ENCODE results near the gene IFT20. TPM values are rescaled to one million over a fixed set of nuclear protein-coding genes. Genes with fewer than 3 reads are reported as not detected.

IFT20 gene
- polyA plus RNA-seq, 4 donors: 52.7 to 61.2 (median 57.5) TPM

DNA sequence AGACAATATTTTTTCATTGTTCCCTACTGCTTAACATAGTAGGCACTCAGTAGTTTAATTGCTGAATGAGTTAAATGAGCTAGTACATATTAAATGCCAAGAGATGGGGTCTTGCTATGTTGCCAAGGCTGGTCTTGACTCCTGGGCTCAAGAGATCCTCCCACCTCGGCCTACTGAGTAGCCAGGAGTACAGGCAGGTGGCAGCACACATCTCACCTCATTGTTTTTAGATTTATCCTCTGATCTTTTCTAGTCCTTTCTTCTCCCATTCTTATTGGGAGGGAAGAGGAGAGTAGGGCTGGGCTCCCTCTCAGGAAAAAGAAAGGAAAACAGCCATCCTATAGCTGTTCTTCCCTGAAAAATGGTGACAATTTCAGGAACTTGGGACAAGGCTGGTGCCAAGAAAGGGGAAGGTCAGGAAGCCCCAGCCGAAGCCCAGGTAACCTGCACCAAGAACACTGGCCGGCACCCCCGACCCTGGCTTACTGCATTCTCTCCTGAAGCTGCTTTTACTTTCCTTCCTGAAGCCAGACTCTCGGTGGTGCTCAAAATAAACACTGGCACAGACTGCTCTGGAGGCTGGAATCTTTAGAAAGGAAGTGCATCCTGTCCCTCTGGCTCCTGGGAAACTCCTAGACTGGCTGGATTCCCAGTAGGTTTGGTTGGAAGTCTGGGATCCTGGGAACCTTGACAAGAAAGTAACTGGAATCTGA is 2.9 kb upstream of the IFT20 start:
- DNase-seq (ENCODE audit: low read depth in 4 of 4, low spot score in 2 of 4): no peak

DNA sequence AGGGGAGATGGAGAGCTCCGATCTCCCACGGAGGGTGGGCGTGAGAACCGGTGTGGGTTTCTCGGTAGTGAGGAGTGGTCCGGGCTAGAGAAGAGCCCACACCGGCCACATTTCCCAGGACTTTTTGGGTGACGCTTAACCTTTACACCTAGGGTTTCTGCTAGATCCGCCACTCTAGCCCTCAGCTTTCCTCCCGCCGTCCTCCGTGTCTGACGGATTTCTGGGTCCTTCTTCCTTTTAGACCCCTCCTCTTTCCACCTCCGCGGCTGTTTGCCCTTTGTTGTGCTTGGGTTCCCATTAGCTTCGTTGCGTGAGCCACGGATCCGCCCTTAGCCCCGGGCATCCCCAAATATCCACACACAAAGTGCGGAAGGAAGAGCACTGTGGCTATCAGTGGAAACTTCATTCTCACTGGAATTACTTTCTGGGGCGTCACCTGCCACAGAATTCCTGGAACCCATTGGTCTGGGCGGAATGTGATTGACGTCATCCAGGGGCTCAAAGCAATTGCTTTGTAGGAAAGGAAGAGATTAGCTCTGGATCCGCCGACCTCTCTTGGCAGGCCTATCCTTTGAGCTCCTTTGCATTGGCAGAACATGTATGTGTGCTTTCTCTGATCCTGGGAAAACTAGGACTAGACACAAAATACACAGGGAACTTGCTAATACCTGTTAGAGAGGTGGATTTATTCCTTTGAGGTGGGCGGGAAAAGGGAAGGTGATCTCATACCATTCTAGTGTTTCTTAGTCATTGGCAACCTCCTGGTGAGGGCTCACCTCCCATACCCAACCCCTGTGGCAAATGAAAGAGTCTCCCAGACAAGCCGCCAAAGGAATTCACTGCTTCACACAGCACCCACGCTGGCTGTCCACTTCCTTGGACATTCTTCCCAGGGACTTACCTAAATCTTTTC is 943 bp upstream of the IFT20 start:
- peak in 2 of 4 donors; percentile 67 to 73 for DNase-seq (ENCODE audit: low read depth in 4 of 4, low spot score in 2 of 4)

GRCh38 chr17:28334666-28335200 is 539 bp downstream of the IFT20 start:
- DNase-seq (ENCODE audit: low read depth in 4 of 4, low spot score in 2 of 4): no peak

DNA sequence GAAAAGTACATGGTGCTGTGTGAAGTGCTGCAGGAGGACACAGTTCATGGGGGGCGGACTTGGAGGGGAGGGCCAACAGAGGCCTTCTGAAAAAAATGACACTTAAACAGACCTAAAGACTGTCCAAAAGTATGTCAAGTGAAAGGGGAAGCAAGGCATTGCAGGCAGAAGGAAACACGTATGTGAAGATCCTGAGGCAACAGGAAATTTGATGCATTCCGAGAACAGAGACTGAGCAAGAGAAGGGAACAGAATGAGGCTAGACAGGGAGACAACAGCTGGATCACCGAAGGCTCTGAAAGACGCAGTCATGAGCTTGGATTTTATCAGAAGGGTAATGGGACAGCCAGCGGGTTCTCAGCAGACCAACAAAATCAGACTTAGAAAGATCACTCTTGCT is 1.1 kb downstream of the IFT20 start:
- DNase-seq (ENCODE audit: low read depth in 4 of 4, low spot score in 2 of 4): no peak

- DNase-seq (ENCODE audit: low read depth in 4 of 4, low spot score in 2 of 4): no peak
Observed at GRCh38 chr17:28333083-28333746, 2.1 kb downstream of the IFT20 start.

GRCh38 chr17:28331891-28332420 is 3.3 kb downstream of the IFT20 start:
- no peak for DNase-seq (ENCODE audit: low read depth in 4 of 4, low spot score in 2 of 4)

DNA sequence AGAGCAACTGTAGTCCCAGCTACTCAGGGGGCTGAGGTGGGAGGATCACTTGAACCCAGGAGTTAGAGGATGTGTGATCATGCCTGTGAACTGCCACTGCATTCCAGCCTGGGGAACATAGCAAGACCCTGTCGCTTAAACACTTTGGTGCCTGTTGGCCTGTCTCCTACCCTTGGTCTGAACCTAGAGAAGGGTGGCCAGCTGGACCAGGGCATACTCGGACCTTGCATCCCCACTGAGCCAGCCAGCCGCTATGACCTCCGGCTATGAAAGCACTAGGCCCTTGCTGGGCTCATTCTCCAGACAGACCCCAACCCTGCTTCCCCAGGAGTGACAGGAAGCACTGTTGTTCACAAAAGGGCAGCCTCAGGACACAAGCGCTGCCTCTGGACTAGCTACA is 4.6 kb downstream of the IFT20 start:
- DNase-seq (ENCODE audit: low read depth in 4 of 4, low spot score in 2 of 4): no peak

- no peak for DNase-seq (ENCODE audit: low read depth in 4 of 4, low spot score in 2 of 4)
Observed at GRCh38 chr17:28328325-28328724, 6.9 kb downstream of the IFT20 start.

- DNase-seq (ENCODE audit: low read depth in 4 of 4, low spot score in 2 of 4): no peak
Observed at GRCh38 chr17:28327709-28328108, 7.6 kb downstream of the IFT20 start.

- DNase-seq (ENCODE audit: low read depth in 4 of 4, low spot score in 2 of 4): no peak
Observed at GRCh38 chr17:28327031-28327607, 8.2 kb downstream of the IFT20 start.

DNA sequence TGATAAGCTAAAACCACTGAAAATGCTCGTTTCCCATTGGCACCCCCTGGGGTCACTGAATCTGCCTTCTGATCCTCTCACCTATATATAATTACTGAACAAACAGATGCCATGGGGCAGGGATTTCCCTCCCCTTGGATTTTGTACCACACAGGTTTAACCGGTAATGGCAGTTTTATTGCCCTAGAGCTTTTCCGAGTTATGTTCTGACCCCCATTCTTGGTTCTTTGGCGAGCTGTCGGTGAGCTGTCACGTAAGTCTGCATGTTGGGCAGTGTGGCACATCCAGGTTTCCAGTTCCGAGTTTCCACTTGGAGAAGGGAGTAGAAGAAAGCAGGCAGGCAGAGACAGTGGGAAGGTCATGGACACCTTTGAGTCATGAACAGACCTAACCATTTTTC is 9.2 kb downstream of the IFT20 start:
- DNase-seq (ENCODE audit: low read depth in 4 of 4, low spot score in 2 of 4): no peak

- no peak for DNase-seq (ENCODE audit: low read depth in 4 of 4, low spot score in 2 of 4)
Observed at GRCh38 chr17:28325211-28325610, 10.1 kb downstream of the IFT20 start.

DNA sequence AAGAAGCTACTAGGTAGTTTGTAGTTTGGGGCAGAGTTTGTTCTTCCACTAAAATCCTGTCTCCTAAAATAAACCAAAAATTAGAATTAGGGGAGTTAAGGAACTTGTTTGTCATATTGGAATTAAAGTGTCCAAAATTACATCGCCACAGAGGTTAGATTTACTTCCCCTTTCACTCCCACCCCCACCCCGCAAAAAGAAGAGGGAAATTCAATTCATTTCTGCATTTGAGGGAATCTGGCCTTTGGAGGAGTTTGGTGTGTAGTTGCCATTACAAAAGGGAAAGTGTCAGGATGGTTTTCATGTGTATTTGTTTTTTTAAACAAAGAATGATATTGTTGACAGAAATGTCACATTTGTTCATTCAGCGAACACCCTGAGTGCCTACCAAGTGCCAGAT is 10.5 kb downstream of the IFT20 start:
- no peak for DNase-seq (ENCODE audit: low read depth in 4 of 4, low spot score in 2 of 4)

DNA sequence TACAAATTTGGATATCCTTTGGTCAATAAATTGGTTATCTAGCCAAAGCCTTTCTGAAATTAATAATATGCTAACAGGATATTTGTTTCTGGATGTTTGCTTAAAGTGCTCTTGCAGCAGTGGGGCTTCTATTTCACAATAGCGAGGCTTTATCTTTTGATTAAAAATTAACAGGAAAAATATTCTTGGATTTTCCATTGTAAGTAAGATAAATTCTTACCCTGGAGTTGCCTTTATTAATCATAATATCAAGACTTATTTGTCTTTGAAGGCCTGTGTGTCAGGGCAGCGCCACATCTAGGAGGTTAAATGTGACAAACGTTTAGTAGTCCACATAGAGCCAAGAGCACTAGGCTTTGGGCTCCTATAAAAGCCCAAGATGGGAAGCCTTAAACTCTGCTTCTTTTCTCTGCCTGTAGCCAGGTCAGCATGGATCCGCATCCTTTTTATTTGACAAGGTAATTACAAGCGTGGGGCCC is 11.0 kb downstream of the IFT20 start:
- DNase-seq (ENCODE audit: low read depth in 4 of 4, low spot score in 2 of 4): no peak

DNA sequence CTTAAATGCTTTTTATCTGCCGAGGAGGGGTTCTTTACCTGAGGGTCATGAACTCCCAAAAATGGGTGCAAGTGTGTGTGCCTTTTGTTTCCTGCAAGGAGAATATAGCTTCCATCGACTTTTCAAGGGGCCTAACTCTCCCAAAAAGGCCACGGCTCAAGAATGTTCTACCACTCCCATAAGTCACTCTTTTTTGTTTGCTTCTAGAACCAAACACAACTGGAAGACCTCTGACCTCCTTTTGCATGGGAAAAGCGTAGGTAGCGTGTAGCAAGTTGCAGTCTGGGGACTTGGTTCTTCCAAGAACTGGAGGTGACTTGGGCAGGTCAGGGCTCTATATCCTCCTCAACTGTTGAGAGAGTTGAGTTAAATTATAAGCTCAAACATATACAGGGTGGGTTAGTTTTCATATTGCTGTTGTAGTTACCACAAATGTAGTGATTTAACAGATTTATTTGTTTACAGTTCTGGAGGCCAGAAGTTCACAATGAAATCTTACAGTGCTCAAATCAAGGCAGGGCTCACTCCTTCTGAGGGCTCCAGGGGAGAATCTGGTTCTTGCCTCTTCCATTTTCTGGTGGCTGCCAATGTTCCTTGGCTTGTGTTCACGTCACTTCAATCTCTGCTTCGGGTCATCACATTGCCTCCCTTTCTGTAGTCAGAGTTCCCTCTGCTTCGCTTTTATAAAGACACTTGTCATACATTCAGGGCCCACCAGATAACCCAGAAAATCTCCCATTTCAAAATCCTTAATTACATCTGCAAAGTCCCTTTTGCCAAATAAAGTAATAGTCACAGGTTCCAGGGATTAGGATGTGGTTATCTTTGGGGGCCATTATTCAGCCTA is 14.8 kb downstream of the IFT20 start:
- no peak for DNase-seq (ENCODE audit: low read depth in 4 of 4, low spot score in 2 of 4)

GRCh38 chr17:28319598-28319935 is 15.7 kb downstream of the IFT20 start:
- peak in 1 of 4 donors; percentile 39 for DNase-seq (ENCODE audit: low read depth in 4 of 4, low spot score in 2 of 4)

DNA sequence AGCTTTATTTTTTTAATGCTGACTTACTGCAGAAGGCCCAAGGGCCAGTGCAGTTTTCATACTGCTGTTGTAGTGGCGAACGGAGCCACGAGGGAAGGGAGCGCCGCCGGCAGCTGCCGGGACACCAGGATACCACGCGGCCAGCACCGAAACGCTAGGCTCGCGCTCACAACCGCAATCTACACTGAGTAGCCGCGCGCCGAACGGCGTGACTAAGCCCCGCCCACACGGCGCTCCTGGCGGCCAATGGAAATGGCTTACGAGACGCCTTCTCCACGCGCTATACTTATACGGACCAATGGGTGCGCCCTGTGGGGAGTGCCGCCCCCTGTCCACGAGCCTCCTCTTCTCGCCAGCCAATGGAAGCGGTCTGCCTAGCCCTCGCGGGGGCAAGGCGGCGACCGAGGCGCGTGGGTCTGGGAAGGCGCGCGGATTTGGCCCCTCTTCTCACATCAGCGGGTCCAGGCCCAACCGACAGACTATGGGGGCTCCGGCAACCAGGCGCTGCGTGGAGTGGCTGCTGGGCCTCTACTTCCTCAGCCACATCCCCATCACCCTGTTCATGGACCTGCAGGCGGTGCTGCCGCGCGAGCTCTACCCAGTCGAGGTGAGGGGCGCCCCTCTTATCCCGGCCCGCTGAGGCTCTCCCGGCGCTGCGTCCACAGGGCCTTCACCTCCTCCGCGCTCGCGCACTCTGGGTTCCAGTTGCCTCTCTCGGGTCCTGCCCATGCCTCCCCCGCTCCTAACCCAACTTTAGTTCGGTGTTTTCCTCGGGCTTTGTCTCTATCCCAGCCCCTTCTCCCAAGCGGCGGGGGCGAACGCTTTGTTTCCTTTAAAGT is 16.3 kb downstream of the IFT20 start, which contains the start of gene TMEM97:
Gene TMEM97, plus strand, starts transcription at position 442 of the 839 bp plus-strand sequence. Its CDS starts 40 bp downstream, at position 482.
- peak; percentile 84 to 93 (median 90) for DNase-seq (ENCODE audit: low read depth in 4 of 4, low spot score in 2 of 4)

GRCh38 chr17:28317966-28318758 is 17.1 kb downstream of the IFT20 start:
- DNase-seq (ENCODE audit: low read depth in 4 of 4, low spot score in 2 of 4): no peak
